Measurements from ENCODE around the gene ATRNL1. TPM values are rescaled to one million over a fixed set of nuclear protein-coding genes. Genes with fewer than 3 reads are reported as not detected.

Gene ATRNL1
- polyA plus RNA-seq, 3 donors = not detected

DNA sequence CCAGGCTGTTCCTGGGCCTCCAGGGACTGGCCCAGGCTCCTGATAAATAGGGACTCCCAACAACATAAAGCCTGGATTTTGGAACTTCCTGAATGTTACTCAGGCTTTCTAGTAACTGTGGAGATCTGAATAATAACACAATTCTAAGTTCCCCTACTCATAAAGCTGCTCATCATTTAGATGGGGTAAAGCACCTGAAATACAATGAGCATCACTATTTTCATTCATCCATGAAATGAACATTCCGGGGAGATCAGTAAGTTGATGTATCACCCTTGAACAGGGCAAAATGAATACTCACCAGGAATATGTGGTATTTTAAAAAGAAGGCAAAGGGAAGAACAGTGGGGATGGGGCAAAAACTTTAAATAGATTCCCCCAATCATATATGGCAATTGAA, 48.3 kb upstream of the ATRNL1 start:
- Mint-ChIP-seq H3K4me3 (no peak overlapping the region), H3K4me1 (no peaks in the 10 kb centered on the region), H3K36me3 (no peaks in the 10 kb centered on the region), H3K27ac (no peak overlapping the region), H3K27me3 (ENCODE audit: low read depth in 3 of 3) (peaks cover 2 to 8% (median 2%) of the 10 kb centered on the region in 3 donors), H3K9me3 (peaks cover 0 to 12% (median 4%) of the 10 kb centered on the region in 7 donors)
- Histone ChIP-seq H4K20me1 (ENCODE audit: insufficient read depth, low read length) (no peaks in the 10 kb centered on the region), H3K9me3 (replicated peaks in 1 of 2; ENCODE audit: control insufficient read depth in 1 of 2, insufficient read depth in 1 of 2, low read length in 2 of 2) (no peaks in the 10 kb centered on the region), H3K4me3 (replicated peaks in 1 of 3; ENCODE audit: low read depth in 2 of 3, low read length in 3 of 3) (no peak overlapping the region), H2AFZ (ENCODE audit: insufficient read depth, low read depth, low read length, poor library complexity, severe bottlenecking) (no peak overlapping the region), H3K27ac (ENCODE audit: low read depth in 1 of 2, low read length in 2 of 2) (no peak overlapping the region), H3K27me3 (ENCODE audit: control insufficient read depth in 2 of 2, insufficient read depth in 2 of 2, low read length in 2 of 2) (peaks cover 0 to 3% of the 10 kb centered on the region in 2 donors), H3K36me3 (replicated peaks in 1 of 2; ENCODE audit: control insufficient read depth in 1 of 2, insufficient read depth in 2 of 2, low read length in 2 of 2) (no peaks in the 10 kb centered on the region), H3K79me2 (ENCODE audit: insufficient read depth, low read length) (no peaks in the 10 kb centered on the region), H3K4me2 (replicated peaks; ENCODE audit: extremely low read depth, low read length, poor library complexity, severe bottlenecking) (no peak overlapping the region), H3K9ac (ENCODE audit: insufficient read depth, low read length, poor library complexity, severe bottlenecking) (no peak overlapping the region), H3K4me1 (ENCODE audit: control insufficient read depth in 1 of 2, insufficient read depth in 2 of 2, low read length in 2 of 2) (no peaks in the 10 kb centered on the region)
- TF ChIP-seq CTCF (IDR thresholded peaks at IDR 0.05) = no peak
- intact Hi-C loops (cut with micrococcal nuclease) = no loop called here
- DNase-seq = no peak
- WGBS (ENCODE audit: insufficient coverage) = no CpG with 5 or more reads among the region's 1 CpG

GRCh38 chr10:115045499-115045898, 47.7 kb upstream of the ATRNL1 start:
- H3K4me3 Mint-ChIP-seq = no peak overlapping the region
- no peaks in the 10 kb centered on the region for H4K20me1 ChIP-seq (ENCODE audit: insufficient read depth, low read length)
- WGBS (ENCODE audit: insufficient coverage) = no CpG with 5 or more reads among the region's 1 CpG
- H3K4me1 ChIP-seq (ENCODE audit: control insufficient read depth in 1 of 2, insufficient read depth in 2 of 2, low read length in 2 of 2) = no peaks in the 10 kb centered on the region
- no peak overlapping the region for H3K4me3 ChIP-seq (replicated peaks in 1 of 3; ENCODE audit: low read depth in 2 of 3, low read length in 3 of 3)
- H3K4me1 Mint-ChIP-seq = no peaks in the 10 kb centered on the region
- intact Hi-C loops (cut with micrococcal nuclease) = no loop called here
- H3K27ac ChIP-seq (ENCODE audit: low read depth in 1 of 2, low read length in 2 of 2) = no peak overlapping the region
- H3K9me3 Mint-ChIP-seq = peaks cover 0 to 11% (median 4%) of the 10 kb centered on the region in 7 donors
- no peak for DNase-seq
- no peaks in the 10 kb centered on the region for H3K9me3 ChIP-seq (replicated peaks in 1 of 2; ENCODE audit: control insufficient read depth in 1 of 2, insufficient read depth in 1 of 2, low read length in 2 of 2)
- TF ChIP-seq CTCF (IDR thresholded peaks at IDR 0.05) = no peak
- H3K9ac ChIP-seq (ENCODE audit: insufficient read depth, low read length, poor library complexity, severe bottlenecking) = no peak overlapping the region
- H3K4me2 ChIP-seq (replicated peaks; ENCODE audit: extremely low read depth, low read length, poor library complexity, severe bottlenecking) = no peak overlapping the region
- H3K27me3 ChIP-seq (ENCODE audit: control insufficient read depth in 2 of 2, insufficient read depth in 2 of 2, low read length in 2 of 2) = peaks cover 0 to 3% of the 10 kb centered on the region in 2 donors
- H3K27me3 Mint-ChIP-seq (ENCODE audit: low read depth in 3 of 3) = peaks cover 2 to 6% (median 2%) of the 10 kb centered on the region in 3 donors
- no peak overlapping the region for H2AFZ ChIP-seq (ENCODE audit: insufficient read depth, low read depth, low read length, poor library complexity, severe bottlenecking)
- no peaks in the 10 kb centered on the region for H3K36me3 ChIP-seq (replicated peaks in 1 of 2; ENCODE audit: control insufficient read depth in 1 of 2, insufficient read depth in 2 of 2, low read length in 2 of 2)
- no peaks in the 10 kb centered on the region for H3K36me3 Mint-ChIP-seq
- H3K79me2 ChIP-seq (ENCODE audit: insufficient read depth, low read length) = no peaks in the 10 kb centered on the region
- H3K27ac Mint-ChIP-seq = no peak overlapping the region

Data from CD14-positive monocyte (primary cell).